K562 (cell line): Measurements from ENCODE around the gene CRYBG2. TPM values are rescaled to one million over a fixed set of nuclear protein-coding genes. Genes with fewer than 3 reads are reported as not detected.

Experiments
- E2F3 ChIP-seq: fragments of 250-450 bp; sonication (Bioruptor Pico); IDR thresholded peaks from 2 replicates; pipeline ENCODE4 v1.4.0; 2020; ENCODE audit warnings: mild to moderate bottlenecking
- EP300 ChIP-seq: IDR thresholded peaks from 2 replicates; pipeline ENCODE4 v1.6.1; 2012; ENCODE audit warnings: low read length, improper control_type of control experiment
- NFIX ChIP-seq: fragments of 250-450 bp; sonication (Bioruptor Pico); IDR thresholded peaks from 2 replicates; pipeline ENCODE4 v1.4.0; 2020; ENCODE audit warnings: low read depth, mild to moderate bottlenecking, moderate library complexity
- NFRKB ChIP-seq: fragments of 450-650 bp; IDR thresholded peaks from 2 replicates; pipeline ENCODE4 v1.6.1; 2016; ENCODE audit warnings: low read depth
- NFYB ChIP-seq: IDR thresholded peaks from 2 replicates; pipeline ENCODE4 v1.6.1; 2011; ENCODE audit warnings: mild to moderate bottlenecking, moderate library complexity; ENCODE audit not compliant: insufficient read length; ENCODE audit errors: extremely low read depth
- PATZ1 ChIP-seq: fragments of 250-450 bp; sonication (Bioruptor Pico); IDR thresholded peaks from 2 replicates; pipeline ENCODE4 v1.5.0; 2020; ENCODE audit warnings: mild to moderate bottlenecking, borderline replicate concordance
- POLR2AphosphoS5 ChIP-seq: IDR thresholded peaks from 2 replicates; pipeline ENCODE4 v1.6.1; 2011; ENCODE audit warnings: mild to moderate bottlenecking, low read depth, low read length, moderate library complexity; ENCODE audit not compliant: control insufficient read depth, insufficient read depth
- RBM15 ChIP-seq: fragments of 200-400 bp; formaldehyde crosslinking; IDR thresholded peaks from 2 replicates; pipeline ENCODE4 v1.6.1; 2018; ENCODE audit warnings: mild to moderate bottlenecking, low read length, moderate library complexity; ENCODE audit not compliant: insufficient read depth
- RFX7 ChIP-seq: fragments of 250-450 bp; sonication (Bioruptor Pico); IDR thresholded peaks from 2 replicates; pipeline ENCODE4 v1.5.1; 2021; ENCODE audit warnings: mild to moderate bottlenecking
- RHOXF2B ChIP-seq: fragments of 250-450 bp; sonication (Bioruptor Pico); conservative IDR thresholded peaks from 2 replicates; pipeline ENCODE4 v1.5.1; 2021
- SIN3B ChIP-seq: fragments of 450-650 bp; IDR thresholded peaks from 2 replicates; pipeline ENCODE4 v1.6.1; 2017; ENCODE audit warnings: low read depth, mild to moderate bottlenecking, moderate library complexity
- TAF15 ChIP-seq: fragments of 200-400 bp; formaldehyde crosslinking; IDR thresholded peaks from 2 replicates; pipeline ENCODE4 v1.6.1; 2017; ENCODE audit warnings: mild to moderate bottlenecking, low read depth, low read length, moderate library complexity
- TCF15 ChIP-seq: fragments of 250-450 bp; sonication (Bioruptor Pico); IDR thresholded peaks from 2 replicates; pipeline ENCODE4 v1.8.0; 2022; ENCODE audit warnings: moderate library complexity, mild to moderate bottlenecking, inconsistent platforms
- ZBTB9 ChIP-seq: fragments of 450-650 bp; formaldehyde crosslinking; IDR thresholded peaks from 2 replicates; pipeline ENCODE4 v1.4.0; 2020; ENCODE audit warnings: mild to moderate bottlenecking, moderate library complexity
- ZNF518B ChIP-seq: fragments of 250-450 bp; sonication (Bioruptor Pico); IDR thresholded peaks from 2 replicates; pipeline ENCODE4 v1.5.0; 2021; ENCODE audit warnings: mild to moderate bottlenecking, moderate library complexity
- polyA plus RNA-seq, 8 experiments: library from polyadenylated mRNA; depleted of rRNA in 4 of 8; stranded (reverse) in 5 of 8; unstranded in 3 of 8; fragments of >200 nt; fragmentation: Nextera tagmentation in 2 of 8; fragmentation: Illumina TruSeq in 1 of 8; extraction: Ambion mirVana in 2 of 8; extraction: Trizol in 1 of 8; gene quantifications; 2 replicates each; pipeline versions ENCODE4 v1.2.1 to v1.2.3, GENCODE V29; 2011 to 2014; ENCODE audit warnings: inconsistent platforms in 1 of 8, missing spikeins in 1 of 8
- total RNA-seq, 7 experiments: library from RNA; depleted of rRNA in 6 of 7; stranded (reverse); fragments of >200 nt in 6 of 7; fragmentation: Illumina TruSeq in 2 of 7; extraction: Trizol in 2 of 7; gene quantifications; 2 replicates each; pipeline versions ENCODE4 v1.2.1 to v1.2.3, GENCODE V29; 2011 to 2021; ENCODE audit warnings: low replicate concordance in 1 of 7

CRYBG2 gene
- total and polyA plus RNA-seq, 9 of the 15 experiments (the other 6 are each of a cell fraction or from before 2014, with no cell fraction given): 0.39 to 8.5 (median 3.7) TPM

GRCh38 chr1:26281091-26281958 is 72.6 kb downstream of the CRYBG2 start (continued):
- TF ChIP-seq ZBTB9 (CRISPR knock-in tag): no peak
- no peak for TF ChIP-seq RHOXF2B (CRISPR knock-in tag)
- no peak for TF ChIP-seq PATZ1 (CRISPR knock-in tag)
- no peak for TF ChIP-seq TAF15
- no peak for TF ChIP-seq RBM15
- 0 out of 2 replicates have a peak, but pooled peaks have one; percentile 15 for TF ChIP-seq POLR2AphosphoS5
- TF ChIP-seq EP300: no peak
- TF ChIP-seq NFYB: no peak
- TF ChIP-seq NFIX: no peak
- TF ChIP-seq RFX7 (CRISPR knock-in tag): no peak
- TF ChIP-seq SIN3B: no peak
- no peak for TF ChIP-seq ZNF518B (CRISPR knock-in tag)
- no peak for TF ChIP-seq E2F3
- TF ChIP-seq TCF15: no peak
- TF ChIP-seq NFRKB: no peak
